Activated T-cell treated with anti-CD3 and anti-CD28 coated beads for 24 hours (primary cell): ENCODE results near the gene MMP25.

ENCODE experiments used
- DNase-seq: peaks from one replicate; pipeline ENCODE4 v3.0.0-alpha.2; 2020; ENCODE audit warnings: low read depth

Gene MMP25

DNA sequence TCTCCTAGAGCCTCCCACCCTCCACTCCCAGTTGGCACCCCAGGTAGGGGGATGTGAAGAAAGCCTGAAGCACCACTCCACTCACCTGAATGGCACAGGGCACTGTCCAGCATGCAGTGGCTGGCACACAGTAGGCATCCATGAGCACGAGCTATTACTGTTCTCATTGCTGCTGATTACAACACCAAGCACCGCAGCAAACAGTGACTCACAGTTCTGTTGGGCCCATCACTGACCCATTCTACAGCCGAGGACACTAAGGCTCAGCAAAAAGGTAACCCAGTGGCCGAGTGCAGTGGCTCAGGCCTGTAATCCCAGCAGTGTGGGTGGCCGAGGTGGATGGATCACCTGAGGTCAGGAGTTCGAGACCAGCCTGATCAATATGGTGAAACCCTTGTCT is 50.0 kb downstream of the MMP25 start:
- no peak for DNase-seq

DNA sequence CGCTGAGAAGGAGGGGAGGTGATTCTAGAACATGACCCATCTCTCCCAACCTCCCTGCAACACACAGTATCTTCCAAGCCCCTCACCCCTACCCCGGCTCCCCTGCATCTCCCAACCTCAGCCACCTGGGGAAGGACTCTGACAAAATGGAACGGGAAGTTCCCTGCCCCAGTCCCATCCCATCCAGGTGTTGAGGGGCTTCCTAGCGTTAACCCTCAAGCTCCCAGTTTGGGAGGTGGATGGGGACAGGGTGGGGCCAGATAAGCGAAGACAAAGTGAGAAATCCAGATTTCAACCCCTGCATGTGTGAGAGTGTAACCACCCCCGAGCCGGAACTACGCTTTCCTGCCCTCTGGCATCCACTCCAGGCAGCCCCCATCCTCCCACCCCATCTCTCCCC is 50.9 kb downstream of the MMP25 start:
- no peak for DNase-seq

DNA sequence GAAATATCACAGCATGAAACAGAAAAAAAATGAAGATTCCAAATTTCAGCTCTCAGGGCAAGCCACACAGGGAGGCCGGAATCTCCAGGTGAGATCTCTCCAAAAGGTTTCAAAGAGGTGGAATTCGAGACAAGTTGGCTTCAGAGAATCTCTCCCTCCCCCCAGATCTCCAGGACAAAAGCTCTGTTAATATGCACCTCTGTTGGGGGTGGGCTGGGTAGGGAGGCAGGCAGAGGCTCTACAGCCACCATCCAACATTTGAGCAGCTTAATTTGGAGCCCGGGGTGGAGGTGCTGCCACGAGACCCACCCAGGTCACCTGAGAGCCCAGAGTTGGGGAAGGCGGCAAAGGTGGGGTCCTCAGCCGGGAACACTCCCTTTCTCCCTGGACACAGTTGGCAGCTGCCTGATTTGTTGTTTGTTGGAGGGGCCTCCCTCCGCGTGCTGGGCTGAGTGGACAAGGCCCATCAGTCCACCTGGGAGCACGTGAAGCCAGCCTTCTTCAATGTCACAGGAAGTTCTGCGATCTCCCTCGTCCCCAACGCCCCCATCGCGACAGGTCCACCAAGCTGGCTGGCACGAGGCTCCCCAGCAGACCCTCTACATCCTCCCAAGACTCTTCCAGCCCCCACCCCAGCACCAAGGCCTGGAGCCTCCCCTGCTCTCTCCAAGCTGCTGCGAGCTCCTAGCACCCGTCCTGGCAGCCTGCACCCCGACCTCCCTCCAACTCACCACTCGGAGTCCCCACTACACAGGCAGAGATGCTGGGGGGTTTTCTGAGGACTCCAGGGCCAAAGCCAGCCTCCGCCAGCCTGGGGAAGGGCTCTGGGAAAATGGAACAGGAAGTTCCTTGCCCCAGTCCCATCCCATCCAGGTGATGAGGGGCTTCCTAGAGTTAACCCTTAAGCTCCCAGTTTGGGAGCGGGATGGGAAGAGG is 52.4 kb downstream of the MMP25 start, which contains the start of gene ZSCAN10:
Gene ZSCAN10 (minus strand): TSS at position 836 of the 936 bp plus-strand sequence. CDS start 6,357 bp downstream, outside the sequence.
- DNase-seq, result no peak

DNA sequence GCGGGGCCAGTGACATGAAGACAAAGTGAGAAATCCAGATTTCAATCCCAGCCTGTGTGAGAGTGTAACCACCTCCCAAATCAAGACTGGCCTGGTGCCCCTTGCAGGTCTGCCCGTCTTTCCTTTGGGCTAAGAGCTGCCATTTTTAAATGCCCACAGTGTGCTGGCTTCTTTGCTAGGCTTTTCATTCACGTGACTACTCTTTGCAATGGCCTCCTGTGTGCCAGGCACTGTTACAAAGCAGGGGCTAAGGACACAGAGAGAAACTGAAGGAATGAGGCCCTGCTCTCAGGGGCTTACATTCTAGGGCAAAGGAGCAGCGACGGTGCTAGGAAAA is 53.0 kb downstream of the MMP25 start:
- no peak for DNase-seq

DNA sequence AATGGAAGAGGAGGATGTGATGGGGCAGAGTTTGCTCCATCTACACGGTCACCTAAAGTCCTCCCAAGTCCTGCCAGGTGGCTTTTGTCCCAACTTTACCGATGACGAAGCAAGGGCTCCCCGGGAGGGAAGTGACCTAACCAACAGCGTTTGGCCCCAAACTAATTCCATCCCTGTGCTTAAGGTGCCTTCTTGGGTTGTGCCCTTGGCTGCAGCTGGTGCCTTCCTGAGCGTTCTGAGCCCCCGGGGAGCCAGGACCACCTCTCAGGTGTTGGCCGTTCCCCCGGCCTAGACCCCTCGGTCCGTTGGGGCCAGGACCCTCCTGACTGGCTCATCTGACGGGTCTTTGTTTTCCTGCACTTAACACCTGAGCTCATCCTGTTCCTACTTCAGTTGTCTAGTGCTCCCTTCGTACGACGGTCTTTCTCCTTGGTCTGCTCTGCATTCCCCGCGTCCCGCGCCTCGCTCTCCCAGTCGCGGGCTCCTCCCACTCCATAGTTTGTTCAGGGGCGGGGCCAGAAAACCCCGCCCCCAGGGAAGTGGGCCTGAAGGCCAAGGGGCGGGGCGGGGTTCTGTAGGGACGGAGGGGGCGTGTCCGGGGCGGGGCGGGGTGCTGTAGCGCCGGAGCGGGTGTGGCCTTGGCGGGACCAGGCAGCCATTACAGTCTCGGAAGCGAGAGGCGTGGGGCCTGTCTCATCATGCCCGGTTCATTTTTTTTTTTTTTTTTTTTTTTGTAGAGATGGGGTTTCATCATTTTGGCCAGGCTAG is 53.6 kb downstream of the MMP25 start:
- DNase-seq, result peak; percentile 92

DNA sequence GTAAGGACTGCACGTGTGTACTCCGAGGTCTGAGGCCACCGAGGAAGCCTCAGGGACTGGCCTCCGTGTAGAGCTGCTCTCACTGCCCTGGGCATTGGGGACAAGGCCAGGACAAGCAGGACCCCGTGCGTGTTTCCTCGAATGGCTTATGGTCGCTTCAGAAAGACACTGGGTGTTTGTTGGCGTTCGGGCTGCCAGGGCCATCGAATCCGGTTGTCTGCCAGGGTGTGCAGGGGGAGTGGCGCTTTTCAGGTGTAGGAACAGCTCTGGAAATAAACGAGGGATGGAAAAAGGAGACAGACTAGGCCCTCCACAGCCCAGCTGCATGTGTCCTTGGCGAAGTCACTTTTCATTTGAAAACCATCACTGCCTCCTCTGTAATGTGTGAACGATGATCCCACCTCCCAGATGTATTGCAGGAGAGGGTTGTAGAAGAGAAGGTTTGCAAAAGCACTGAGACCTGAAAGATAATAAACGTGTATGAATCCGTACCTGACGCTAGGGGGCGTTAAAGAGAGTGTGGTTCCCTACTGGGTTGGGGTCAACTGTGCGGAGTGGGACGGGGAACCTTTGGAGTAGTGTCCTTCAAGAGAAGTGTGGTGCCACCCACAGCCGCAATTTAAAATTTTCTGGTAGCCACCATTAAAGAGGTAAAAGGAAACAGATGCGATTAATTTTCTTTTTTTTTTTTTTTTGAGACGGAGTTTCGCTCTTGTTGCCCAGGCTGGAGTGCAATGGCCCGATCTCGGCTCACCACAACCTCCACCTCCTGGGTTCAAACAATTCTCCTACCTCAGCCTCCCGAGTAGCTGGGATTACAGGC is 54.9 kb downstream of the MMP25 start:
- DNase-seq, result peak; percentile 35

DNA sequence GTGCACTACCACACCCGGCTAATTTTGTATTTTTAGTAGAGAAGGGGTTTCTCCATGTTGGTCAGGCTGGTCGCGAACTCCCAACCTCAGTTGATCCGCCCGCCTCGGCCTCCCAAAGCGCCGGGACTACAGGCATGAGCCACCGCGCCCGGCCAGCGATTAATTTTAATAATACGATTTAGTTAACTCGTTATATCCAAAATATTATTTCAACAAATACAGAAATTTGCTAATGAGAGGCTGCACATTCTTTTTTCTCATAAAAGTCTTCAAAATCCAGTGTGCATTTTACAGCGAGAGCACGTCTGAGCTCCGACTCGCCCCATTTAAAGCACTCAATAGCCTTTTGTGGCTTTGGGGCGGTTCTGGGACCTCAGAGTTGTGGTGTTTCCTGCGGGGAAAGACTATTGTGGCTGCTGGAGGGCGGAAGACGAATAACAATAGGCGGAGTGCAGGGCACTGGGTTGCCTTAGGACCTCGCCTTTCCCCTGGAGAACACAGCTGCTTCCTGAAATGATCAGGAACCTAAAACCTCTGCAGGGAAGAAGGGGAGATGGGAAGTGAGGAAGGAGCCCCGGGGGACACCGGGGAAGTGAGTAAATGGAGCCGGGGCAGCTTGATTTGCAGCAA is 55.6 kb downstream of the MMP25 start:
- DNase-seq, result no peak

DNA sequence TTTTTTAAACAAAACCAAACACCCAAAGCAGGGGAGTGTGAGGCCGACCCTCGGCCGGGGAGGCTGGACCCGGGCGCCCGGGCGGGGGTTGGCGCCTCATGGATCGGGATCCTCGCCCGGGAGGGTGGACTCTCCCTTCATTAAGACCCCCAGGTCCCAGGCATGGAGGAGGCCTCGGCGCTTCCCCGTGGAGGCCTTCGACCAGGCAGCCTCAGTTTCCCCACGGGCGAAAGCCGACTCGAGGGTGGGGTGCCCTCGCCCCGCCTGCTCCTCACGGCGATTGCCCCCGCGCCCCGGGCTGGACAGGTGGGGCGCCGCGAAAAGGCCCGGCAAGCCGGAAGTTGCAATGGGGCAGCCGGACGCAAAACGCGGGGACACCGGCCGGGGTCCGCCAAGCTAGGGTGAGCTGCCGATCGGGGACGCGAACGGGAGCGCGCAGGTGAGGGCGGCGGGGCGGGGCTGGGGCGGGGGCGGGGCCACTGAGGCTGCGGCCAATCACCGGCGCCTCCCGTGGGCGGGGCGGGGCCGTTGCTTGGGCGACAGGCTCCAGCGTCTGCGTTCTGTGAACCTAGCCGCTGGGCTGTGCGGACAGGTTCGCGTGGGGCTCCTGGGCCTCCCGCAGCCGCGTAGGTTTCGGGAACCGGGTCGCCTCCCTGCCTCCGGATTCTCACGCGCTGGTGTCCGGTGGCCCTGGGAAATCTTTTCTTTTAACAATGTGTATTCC is 60.0 kb downstream of the MMP25 start:
- DNase-seq, result peak; percentile 84
